HCT116 (cell line): Measurements from ENCODE around the gene ERICH3.

ENCODE experiments used
- ATF3 ChIP-seq: IDR thresholded peaks from 2 replicates; pipeline ENCODE4 v1.6.1; 2012
- CTCF ChIP-seq, 3 experiments: fragments of 200-600 bp in 1 of 3; sonication (generic) in 1 of 3; IDR thresholded peaks in 2 of 3; conservative IDR thresholded peaks in 1 of 3; 2 replicates each; pipeline ENCODE4 v1.5.1; 2012 to 2017; ENCODE audit warnings: low read depth in 2 of 3, low read length in 2 of 3, antibody characterized with exemption in 1 of 3, borderline replicate concordance in 1 of 3, control low read depth in 1 of 3, mild to moderate bottlenecking in 1 of 3, mixed read lengths in 1 of 3, mixed run types in 1 of 3, moderate library complexity in 1 of 3; ENCODE audit not compliant: insufficient read depth in 1 of 3
- EZH2 ChIP-seq: fragments of 200-600 bp; sonication (generic); IDR thresholded peaks from 2 replicates; pipeline ENCODE4 v1.6.1; 2017; ENCODE audit warnings: antibody characterized with exemption, mixed run types
- EZH2phosphoT487 ChIP-seq: fragments of 200-600 bp; IDR thresholded peaks from 2 replicates; pipeline ENCODE4 v1.6.1; 2018; ENCODE audit warnings: antibody characterized with exemption, borderline replicate concordance
- JUND ChIP-seq: IDR thresholded peaks from 2 replicates; pipeline ENCODE4 v1.6.1; 2012
- POLR2A ChIP-seq: IDR thresholded peaks from 2 replicates; pipeline ENCODE4 v1.7.0; 2011; ENCODE audit warnings: borderline replicate concordance; ENCODE audit not compliant: insufficient read depth, insufficient read length; ENCODE audit errors: extremely low read depth
- RAD21 ChIP-seq: IDR thresholded peaks from 2 replicates; pipeline ENCODE4 v1.6.1; 2012; ENCODE audit warnings: low read depth, mild to moderate bottlenecking
- REST ChIP-seq: IDR thresholded peaks from 2 replicates; pipeline ENCODE4 v1.6.1; 2012; ENCODE audit warnings: low read depth
- TCF7L2 ChIP-seq: IDR thresholded peaks from 2 replicates; pipeline ENCODE4 v1.7.0; 2011; ENCODE audit warnings: borderline replicate concordance, inconsistent platforms; ENCODE audit not compliant: insufficient read depth, insufficient read length; ENCODE audit errors: extremely low read depth
- YY1 ChIP-seq: IDR thresholded peaks from 2 replicates; pipeline ENCODE4 v1.6.1; 2011; ENCODE audit warnings: low read length, low read depth, moderate library complexity, mild to moderate bottlenecking; ENCODE audit not compliant: insufficient replicate concordance; ENCODE audit errors: extremely low read depth
- ZNF274 ChIP-seq: fragments of 200-500 bp; sonication (Bioruptor generic); IDR thresholded peaks from 2 replicates; pipeline ENCODE4 v1.6.1; 2014; ENCODE audit warnings: mild to moderate bottlenecking, low read depth, low read length, inconsistent platforms
- TF ChIP-seq, protein P1 (sequence below): IDR thresholded peaks from 2 replicates; pipeline ENCODE4 v1.6.1; 2012

GRCh38 chr1:74620242-74620641 lies 53.4 kb downstream of the ERICH3 start:
- no peak for TF ChIP-seq EZH2phosphoT487
- TF ChIP-seq POLR2A, result no peak
- no peak for TF ChIP-seq TCF7L2
- no peak for TF ChIP-seq CTCF (IDR thresholded peaks at IDR 0.05 in 2 of 3, conservative IDR thresholded peaks at IDR 0.05 in 1 of 3; ENCODE audit: borderline replicate concordance in 1 of 3, insufficient read depth in 1 of 3, low read depth in 2 of 3, low read length in 2 of 3)
- TF ChIP-seq RAD21, result no peak
- no peak for TF ChIP-seq YY1
- TF ChIP-seq EZH2, result no peak
- TF ChIP-seq REST, result no peak
- no peak for TF ChIP-seq ZNF274
- no peak for TF ChIP-seq JUND
- TF ChIP-seq ATF3, result no peak
- TF ChIP-seq, protein P1, sequence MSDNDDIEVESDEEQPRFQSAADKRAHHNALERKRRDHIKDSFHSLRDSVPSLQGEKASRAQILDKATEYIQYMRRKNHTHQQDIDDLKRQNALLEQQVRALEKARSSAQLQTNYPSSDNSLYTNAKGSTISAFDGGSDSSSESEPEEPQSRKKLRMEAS, result no peak
